ENCODE results near the gene RFC5. TPM values are rescaled to one million over a fixed set of nuclear protein-coding genes. Genes with fewer than 3 reads are reported as not detected.

The RFC5 gene
- total and polyA plus RNA-seq, 10 donors, result 6.6 to 18.4 (median 11.4) TPM

GRCh38 chr12:118044075-118044474 lies 27.6 kb downstream of the RFC5 start:
- H3K27me3 ChIP-seq (replicated peaks in 1 of 7), result no peaks in the 10 kb centered on the region
- H3K4me3 ChIP-seq, result no peak overlapping the region
- no peaks in the 10 kb centered on the region for H3K4me1 ChIP-seq
- TF ChIP-seq POLR2A (IDR thresholded peaks at IDR 0.05) (no peak), POLR2AphosphoS5 (IDR thresholded peaks at IDR 0.05) (no peak), CTCF (IDR thresholded peaks at IDR 0.05 in 8 of 11, conservative IDR thresholded peaks at IDR 0.05 in 3 of 11) (no peak)
- no peak overlapping the region for H3K27ac ChIP-seq
- peaks cover 0 to 100% (median 61%) of the 10 kb centered on the region in 6 donors for H3K36me3 ChIP-seq
- H3K9me3 ChIP-seq, result no peaks in the 10 kb centered on the region
- 79 to 84% (median 80%) methylated on average over 2 of the region's 2 CpGs for WGBS, 5 donors
- intact Hi-C loops (cut with DNase I; ENCODE audit: low total_unique reads), result no loop called here
- DNase-seq, result no peak

GRCh38 chr12:118044577-118044976 lies 28.1 kb downstream of the RFC5 start:
- no peaks in the 10 kb centered on the region for H3K9me3 ChIP-seq
- no peak overlapping the region for H3K27ac ChIP-seq
- DNase-seq, result no peak
- H3K4me1 ChIP-seq, result no peaks in the 10 kb centered on the region
- TF ChIP-seq POLR2AphosphoS5 (IDR thresholded peaks at IDR 0.05), result no peak
- no peak for TF ChIP-seq POLR2A (IDR thresholded peaks at IDR 0.05)
- TF ChIP-seq CTCF (IDR thresholded peaks at IDR 0.05 in 8 of 11, conservative IDR thresholded peaks at IDR 0.05 in 3 of 11), result no peak
- H3K4me3 ChIP-seq, result no peak overlapping the region
- 93 to 96% (median 95%) methylated on average over 8 of the region's 8 CpGs for WGBS, 5 donors
- intact Hi-C loops (cut with DNase I; ENCODE audit: low total_unique reads), result no loop called here
- peaks cover 0 to 100% (median 59%) of the 10 kb centered on the region in 6 donors for H3K36me3 ChIP-seq
- H3K27me3 ChIP-seq (replicated peaks in 1 of 7), result no peaks in the 10 kb centered on the region

DNA sequence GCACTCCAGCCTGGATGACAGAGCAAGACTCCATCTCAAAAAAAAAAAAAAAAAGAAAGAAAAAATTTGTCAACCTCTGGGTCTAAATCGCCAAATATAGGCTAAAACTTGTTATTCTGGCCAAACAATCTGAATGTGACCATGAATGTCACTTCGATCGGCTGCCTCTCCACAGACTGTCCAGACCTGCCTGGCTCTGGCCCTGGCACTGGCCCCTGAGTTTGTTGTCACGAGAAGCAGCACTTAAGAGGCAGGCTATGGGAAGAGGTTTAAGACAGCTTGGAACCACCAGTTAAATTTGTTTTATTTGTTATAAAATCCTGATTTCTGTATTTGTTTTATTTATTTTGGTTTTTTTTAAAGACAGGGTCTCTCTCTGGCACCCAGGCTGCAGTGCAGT lies 29.9 kb downstream of the RFC5 start:
- Histone ChIP-seq H3K36me3 (peaks cover 0 to 100% (median 51%) of the 10 kb centered on the region in 6 donors), H3K4me1 (peaks cover 0 to 5% (median 1%) of the 10 kb centered on the region in 6 donors), H3K27ac (no peak overlapping the region), H3K27me3 (replicated peaks in 1 of 7) (no peaks in the 10 kb centered on the region), H3K4me3 (no peak overlapping the region), H3K9me3 (no peaks in the 10 kb centered on the region)
- intact Hi-C loops (cut with DNase I; ENCODE audit: low total_unique reads), result no loop called here
- TF ChIP-seq POLR2AphosphoS5 (IDR thresholded peaks at IDR 0.05), result no peak
- no peak for TF ChIP-seq POLR2A (IDR thresholded peaks at IDR 0.05)
- no peak for TF ChIP-seq CTCF (IDR thresholded peaks at IDR 0.05 in 8 of 11, conservative IDR thresholded peaks at IDR 0.05 in 3 of 11)
- no peak for DNase-seq
- WGBS, 5 donors, result 92 to 98% (median 97%) methylated on average over 4 of the region's 4 CpGs

GRCh38 chr12:118050972-118051910 lies 34.7 kb downstream of the RFC5 start:
- Histone ChIP-seq H3K36me3 (peaks cover 0 to 64% (median 32%) of the 10 kb centered on the region in 6 donors), H3K27ac (peak overlapping the region in 2 of 8 donors; percentile 60 to 68), H3K4me3 (no peak overlapping the region), H3K4me1 (peaks cover 3 to 52% (median 28%) of the 10 kb centered on the region in 6 donors), H3K27me3 (replicated peaks in 1 of 7) (no peaks in the 10 kb centered on the region), H3K9me3 (no peaks in the 10 kb centered on the region)
- 80 to 95% (median 82%) methylated on average over 12 of the region's 12 CpGs for WGBS, 5 donors
- TF ChIP-seq CTCF (IDR thresholded peaks at IDR 0.05 in 8 of 11, conservative IDR thresholded peaks at IDR 0.05 in 3 of 11) (no peak), POLR2AphosphoS5 (IDR thresholded peaks at IDR 0.05) (no peak), POLR2A (IDR thresholded peaks at IDR 0.05) (no peak)
- no peak for DNase-seq
- intact Hi-C loops (cut with DNase I; ENCODE audit: low total_unique reads), result no loop called here

Measured in spleen (tissue), 11 donors.